PFSK-1 (cell line): ENCODE results near the gene ACD.

Experiments used
- POLR2AphosphoS5 ChIP-seq: IDR thresholded peaks from 2 replicates; pipeline ENCODE4 v1.6.1; 2012; ENCODE audit warnings: low read depth, mild to moderate bottlenecking, control low read depth, low read length, moderate library complexity
- SIN3A ChIP-seq: IDR thresholded peaks from 2 replicates; pipeline ENCODE4 v1.6.1; 2012; ENCODE audit warnings: mild to moderate bottlenecking, low read length, moderate library complexity, borderline replicate concordance; ENCODE audit not compliant: insufficient read depth
- TAF1 ChIP-seq: IDR thresholded peaks from 2 replicates; pipeline ENCODE4 v1.6.1; 2012; ENCODE audit warnings: low read length, control low read depth, borderline replicate concordance; ENCODE audit not compliant: insufficient read depth
- TF ChIP-seq, protein P1 (sequence below), 2 experiments: IDR thresholded peaks; 2 replicates each; pipeline versions ENCODE4 v1.6.1 to v1.8.0; 2011 to 2012; ENCODE audit warnings: low read depth in 2 of 2, low read length in 2 of 2, control low read depth in 1 of 2, inconsistent platforms in 1 of 2, mild to moderate bottlenecking in 1 of 2, moderate library complexity in 1 of 2; ENCODE audit not compliant: insufficient read depth in 1 of 2

DNA sequence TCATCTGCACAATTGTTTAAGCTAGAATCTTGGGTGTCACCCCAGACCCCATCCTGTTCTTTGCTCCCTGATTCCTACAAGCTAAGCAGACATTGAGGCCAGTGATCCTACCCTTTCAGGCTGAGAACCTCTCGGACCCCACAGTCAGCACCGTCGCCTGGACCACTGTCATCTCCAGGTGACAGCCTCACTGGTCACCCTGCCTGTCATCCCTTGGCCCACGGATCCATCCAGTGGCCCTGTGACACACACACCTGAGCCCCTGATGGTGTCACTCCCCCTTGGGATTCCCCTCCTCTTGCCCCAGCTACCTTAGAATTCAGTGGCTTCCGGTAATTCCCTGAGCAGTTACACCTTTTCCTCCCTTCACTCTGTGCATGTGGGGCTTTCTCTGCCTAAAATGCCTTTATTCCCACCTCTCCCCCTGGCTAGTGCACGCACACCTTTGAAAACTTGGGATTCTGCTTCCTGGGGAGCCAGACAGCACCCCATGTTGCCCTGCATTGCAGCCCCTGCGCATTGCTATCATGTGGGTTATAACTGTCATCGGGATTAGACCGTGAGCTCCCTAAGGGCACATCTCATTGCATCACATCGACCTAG lies 9.5 kb upstream of the ACD start:
- no peak for TF ChIP-seq POLR2AphosphoS5
- TF ChIP-seq, protein P1, sequence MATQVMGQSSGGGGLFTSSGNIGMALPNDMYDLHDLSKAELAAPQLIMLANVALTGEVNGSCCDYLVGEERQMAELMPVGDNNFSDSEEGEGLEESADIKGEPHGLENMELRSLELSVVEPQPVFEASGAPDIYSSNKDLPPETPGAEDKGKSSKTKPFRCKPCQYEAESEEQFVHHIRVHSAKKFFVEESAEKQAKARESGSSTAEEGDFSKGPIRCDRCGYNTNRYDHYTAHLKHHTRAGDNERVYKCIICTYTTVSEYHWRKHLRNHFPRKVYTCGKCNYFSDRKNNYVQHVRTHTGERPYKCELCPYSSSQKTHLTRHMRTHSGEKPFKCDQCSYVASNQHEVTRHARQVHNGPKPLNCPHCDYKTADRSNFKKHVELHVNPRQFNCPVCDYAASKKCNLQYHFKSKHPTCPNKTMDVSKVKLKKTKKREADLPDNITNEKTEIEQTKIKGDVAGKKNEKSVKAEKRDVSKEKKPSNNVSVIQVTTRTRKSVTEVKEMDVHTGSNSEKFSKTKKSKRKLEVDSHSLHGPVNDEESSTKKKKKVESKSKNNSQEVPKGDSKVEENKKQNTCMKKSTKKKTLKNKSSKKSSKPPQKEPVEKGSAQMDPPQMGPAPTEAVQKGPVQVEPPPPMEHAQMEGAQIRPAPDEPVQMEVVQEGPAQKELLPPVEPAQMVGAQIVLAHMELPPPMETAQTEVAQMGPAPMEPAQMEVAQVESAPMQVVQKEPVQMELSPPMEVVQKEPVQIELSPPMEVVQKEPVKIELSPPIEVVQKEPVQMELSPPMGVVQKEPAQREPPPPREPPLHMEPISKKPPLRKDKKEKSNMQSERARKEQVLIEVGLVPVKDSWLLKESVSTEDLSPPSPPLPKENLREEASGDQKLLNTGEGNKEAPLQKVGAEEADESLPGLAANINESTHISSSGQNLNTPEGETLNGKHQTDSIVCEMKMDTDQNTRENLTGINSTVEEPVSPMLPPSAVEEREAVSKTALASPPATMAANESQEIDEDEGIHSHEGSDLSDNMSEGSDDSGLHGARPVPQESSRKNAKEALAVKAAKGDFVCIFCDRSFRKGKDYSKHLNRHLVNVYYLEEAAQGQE (IDR thresholded peaks at IDR 0.05; ENCODE audit: insufficient read depth in 1 of 2, low read depth in 2 of 2, low read length in 2 of 2), result no peak
- TF ChIP-seq TAF1, result no peak
- no peak for TF ChIP-seq SIN3A
